Heart left ventricle (tissue), 13 donors: Measurements from ENCODE around the gene PREPL.

Source experiments
- CTCF ChIP-seq, 12 donors: fragments of 200-600 bp; sonication (generic) in 4 of 12; IDR thresholded peaks; one replicate each; pipeline versions ENCODE4 v1.5.0 to v1.8.0; 2018 to 2022; ENCODE audit warnings: antibody characterized with exemption in 12 of 12, mild to moderate bottlenecking in 5 of 12
- POLR2A ChIP-seq, 2 donors: fragments of 450-650 bp; IDR thresholded peaks; one replicate each; pipeline ENCODE4 v1.6.1; 2017; ENCODE audit warnings: antibody characterized with exemption in 2 of 2, mild to moderate bottlenecking in 2 of 2, moderate library complexity in 2 of 2
- donor health status: ischemic (EF 13 %, LVEDD 7.1; RV severe dilation, severe dysfunction).
- donor health status: DM: no; HTN: yes; CAD: no.
- donor health status: DM: no; HTN: no; CAD: no.
- donor health status: ischemic (EF 25% LVEDD 6.9; RV normal size, moderate dysfunction).
- donor health status: ischemic (EF 25% LVEDD 5.7; RV mildly dilated, moderate dysfunction).
- donor health status: ischemic (EF 35%, LVEDD 5.7; RV mildly dilated, moderate dysfunction).
- donor health status: nonischemic (EF 11% LVEDD 7.7; RV severe dilation, severe dysfunction).
- donor health status: DM: yes; HTN: yes; CAD: no.
- donor health status: PGD.
- donor health status: ischemic (EF 29% LVEDD 5.4; RV normal size, mild dysfunction).
- donor health status: nonischemic (EF 23%, LVEDD 6.1; RV moderate dilation, normal function).

DNA sequence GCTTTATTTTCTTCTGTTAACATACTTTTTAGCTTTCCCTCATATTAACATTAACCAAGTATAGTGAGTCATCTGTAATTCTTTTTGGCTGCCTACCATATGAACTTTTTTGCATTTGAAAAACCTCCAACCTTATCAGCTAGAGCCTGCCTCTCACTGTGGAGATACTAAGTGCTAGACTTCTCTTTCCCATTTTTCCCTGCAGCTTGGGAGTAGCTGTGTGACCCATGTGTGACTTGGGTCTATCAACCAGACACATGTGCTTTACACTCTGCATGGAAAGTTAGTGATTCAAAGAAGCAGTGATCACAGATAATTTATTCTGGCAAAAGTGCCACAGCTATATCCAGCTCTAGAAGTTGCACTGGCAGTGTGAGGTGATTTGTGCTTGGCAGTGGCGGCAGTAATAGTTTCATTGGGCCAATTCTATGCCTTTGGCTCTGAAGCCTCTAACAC, 36.3 kb downstream of the PREPL start:
- no peak for TF ChIP-seq POLR2A (IDR thresholded peaks at IDR 0.05)
- TF ChIP-seq CTCF (IDR thresholded peaks at IDR 0.05) = no peak
